Body of pancreas (tissue), 4 donors: Measurements from ENCODE around the gene PKP2.

Experiments
- CTCF ChIP-seq, 7 experiments: fragments of 450-650 bp in 4 of 7; fragments of 200-600 bp in 3 of 7; sonication (generic) in 3 of 7; IDR thresholded peaks; one replicate each; pipeline ENCODE4 v1.5.1; 2016 to 2019; ENCODE audit warnings: antibody characterized with exemption in 7 of 7
- POLR2A ChIP-seq, 3 donors: fragments of 450-650 bp; IDR thresholded peaks; one replicate each; pipeline ENCODE4 v1.6.1; 2016; ENCODE audit warnings: antibody characterized with exemption in 3 of 3, mild to moderate bottlenecking in 2 of 3

GRCh38 chr12:32876004-32876403, 20.6 kb downstream of the PKP2 start:
- TF ChIP-seq POLR2A (IDR thresholded peaks at IDR 0.05) (no peak), CTCF (IDR thresholded peaks at IDR 0.05) (no peak)
